ENCODE results near the gene APOF.
"Not testable (repeated sequence)": the region's sequence is repeated elsewhere in the genome, so short reads cannot be mapped to it uniquely, and the experiment has no call there.

Gene APOF

GRCh38 chr12:56362130-56363059 is at the start of gene APOF:
Gene APOF, minus strand, starts transcription at chr12:56362857. Its CDS starts 112 bp downstream, at chr12:56362745.
- DNase-seq: no peak

- DNase-seq: no peak
Observed at GRCh38 chr12:56411781-56412639, 49.4 kb upstream of the APOF start.

GRCh38 chr12:56410768-56411167 is 48.1 kb upstream of the APOF start:
- no peak for DNase-seq

GRCh38 chr12:56408799-56409417 is 46.3 kb upstream of the APOF start:
- DNase-seq: no peak

GRCh38 chr12:56404227-56404626 is 41.6 kb upstream of the APOF start:
- DNase-seq: not testable (repeated sequence)

- DNase-seq: not testable (repeated sequence)
Observed at GRCh38 chr12:56401612-56402011, 39.0 kb upstream of the APOF start.

- DNase-seq: not testable (repeated sequence)
Observed at GRCh38 chr12:56401125-56401524, 38.5 kb upstream of the APOF start.

GRCh38 chr12:56399466-56399865 is 36.8 kb upstream of the APOF start:
- DNase-seq: not testable (repeated sequence)

GRCh38 chr12:56398324-56398723 is 35.7 kb upstream of the APOF start:
- DNase-seq: no peak

- DNase-seq: no peak
Observed at GRCh38 chr12:56392331-56392730, 29.7 kb upstream of the APOF start.

- DNase-seq: no peak
Observed at GRCh38 chr12:56391721-56392120, 29.1 kb upstream of the APOF start.

GRCh38 chr12:56389412-56389811 is 26.8 kb upstream of the APOF start:
- no peak for DNase-seq

- no peak for DNase-seq
Observed at GRCh38 chr12:56387152-56387736, 24.6 kb upstream of the APOF start.

GRCh38 chr12:56385873-56386272 is 23.2 kb upstream of the APOF start:
- peak; percentile 10 for DNase-seq

GRCh38 chr12:56382611-56383010 is 20.0 kb upstream of the APOF start:
- no peak for DNase-seq

GRCh38 chr12:56377989-56378316 is 15.3 kb upstream of the APOF start:
- no peak for DNase-seq

- peak; percentile 74 for DNase-seq
Observed at GRCh38 chr12:56377310-56377988, 14.8 kb upstream of the APOF start.

GRCh38 chr12:56375598-56376434 is 13.2 kb upstream of the APOF start:
- no peak for DNase-seq

GRCh38 chr12:56374726-56375597 is 12.3 kb upstream of the APOF start:
- no peak for DNase-seq

GRCh38 chr12:56373515-56373914 is 10.9 kb upstream of the APOF start:
- DNase-seq: no peak

Data from hematopoietic multipotent progenitor cell treated with erythropoietin and hydrocortisone succinate and interleukin-3 and kit ligand, for 8 days (in vitro differentiated cells).